Neural cell (in vitro differentiated cells): ENCODE results near the gene PDIA2. TPM values are rescaled to one million over a fixed set of nuclear protein-coding genes. Genes with fewer than 3 reads are reported as not detected.

ENCODE experiments used
- H2AFZ ChIP-seq: fragments of 200-600, 300-800 bp; sonication (generic), shearing (Covaris generic); 2 replicates; pipeline ENCODE4 v1.6.0; 2014; ENCODE audit warnings: low read depth, mild to moderate bottlenecking, antibody characterized with exemption, low read length, moderate library complexity
- H3F3A ChIP-seq: fragments of 200-600 bp; shearing (Covaris generic); 2 replicates; pipeline ENCODE4 v1.6.1; 2016; ENCODE audit warnings: mild to moderate bottlenecking, moderate library complexity, mixed read lengths, antibody characterized with exemption, low read length; ENCODE audit not compliant: insufficient read depth, poor library complexity, severe bottlenecking
- H3K27ac ChIP-seq: fragments of 200-600, 300-800 bp; sonication (generic), shearing (Covaris generic); 2 replicates; pipeline ENCODE4 v1.5.1; 2014; ENCODE audit warnings: mild to moderate bottlenecking, low read length, moderate library complexity
- H3K27me3 ChIP-seq: fragments of 300-800, 200-600 bp; sonication (generic), shearing (Covaris generic); 2 replicates; pipeline ENCODE4 v1.6.0; 2014; ENCODE audit warnings: mild to moderate bottlenecking, low read depth, low read length, moderate library complexity; ENCODE audit not compliant: insufficient read depth
- H3K36me3 ChIP-seq: fragments of 300-800, 200-600 bp; sonication (generic), shearing (Covaris generic); 2 replicates; pipeline ENCODE4 v1.5.1; 2014; ENCODE audit warnings: mild to moderate bottlenecking, antibody characterized with exemption, low read length, moderate library complexity; ENCODE audit not compliant: insufficient read depth
- H3K4me2 ChIP-seq: fragments of 300-800, 200-600 bp; sonication (generic), shearing (Covaris generic); 2 replicates; pipeline ENCODE4 v1.6.0; 2014; ENCODE audit warnings: mild to moderate bottlenecking, low read length
- H3K4me3 ChIP-seq: fragments of 300-800, 200-600 bp; sonication (generic), shearing (Covaris generic); 2 replicates; pipeline ENCODE4 v1.5.1; 2014; ENCODE audit warnings: mild to moderate bottlenecking, low read length, moderate library complexity
- H3K79me2 ChIP-seq: fragments of 200-600 bp; shearing (Covaris generic); replicated peaks from 2 replicates; pipeline ENCODE4 v1.6.0; 2014; ENCODE audit warnings: mild to moderate bottlenecking, low read length, moderate library complexity; ENCODE audit not compliant: insufficient read depth
- H3K9ac ChIP-seq: fragments of 300-800, 200-600 bp; sonication (generic), shearing (Covaris generic); 2 replicates; pipeline ENCODE4 v1.6.1; 2016; ENCODE audit warnings: mild to moderate bottlenecking, low read length, mixed read lengths
- H3K9me2 ChIP-seq: fragments of 200-600 bp; shearing (Covaris generic); 2 replicates; pipeline ENCODE4 v1.6.1; 2016; ENCODE audit warnings: mild to moderate bottlenecking, low read length, mixed read lengths; ENCODE audit not compliant: insufficient read depth
- H3K9me3 ChIP-seq: fragments of 200-600, 300-800 bp; sonication (generic), shearing (Covaris generic); 2 replicates; pipeline ENCODE4 v1.6.1; 2016; ENCODE audit warnings: mild to moderate bottlenecking, mixed run types, low read length, moderate library complexity, mixed read lengths
- H4K20me1 ChIP-seq: fragments of 200-600 bp; shearing (Covaris generic); 2 replicates; pipeline ENCODE4 v1.6.1; 2016; ENCODE audit warnings: mild to moderate bottlenecking, mixed run types; ENCODE audit not compliant: insufficient read depth
- CTCF ChIP-seq: fragments of 450-650 bp; IDR thresholded peaks from 2 replicates; pipeline ENCODE4 v1.5.1; 2014; ENCODE audit warnings: antibody characterized with exemption, mild to moderate bottlenecking, moderate library complexity; ENCODE audit not compliant: poor library complexity, severe bottlenecking
- EP300 ChIP-seq: fragments of 450-650 bp; conservative IDR thresholded peaks from 2 replicates; pipeline ENCODE4 v1.6.1; 2014; ENCODE audit warnings: antibody characterized with exemption, mild to moderate bottlenecking, moderate library complexity; ENCODE audit not compliant: poor library complexity, severe bottlenecking
- EZH2 ChIP-seq: fragments of 200-600, 300-800 bp; shearing (Covaris generic), sonication (generic); IDR thresholded peaks from 2 replicates; pipeline ENCODE4 v1.6.1; 2014; ENCODE audit warnings: antibody characterized with exemption, low read length, borderline replicate concordance, mild to moderate bottlenecking; ENCODE audit not compliant: insufficient read depth, poor library complexity, severe bottlenecking
- MXI1 ChIP-seq: fragments of 450-650 bp; conservative IDR thresholded peaks from 2 replicates; pipeline ENCODE4 v1.6.1; 2014; ENCODE audit warnings: antibody characterized with exemption, mild to moderate bottlenecking; ENCODE audit not compliant: poor library complexity, severe bottlenecking
- POLR2AphosphoS5 ChIP-seq: IDR thresholded peaks from 2 replicates; pipeline ENCODE4 v1.6.1; 2012
- RAD21 ChIP-seq: fragments of 450-650 bp; conservative IDR thresholded peaks from 2 replicates; pipeline ENCODE4 v1.6.1; 2014; ENCODE audit warnings: antibody characterized with exemption, mild to moderate bottlenecking, moderate library complexity
- REST ChIP-seq: IDR thresholded peaks from 2 replicates; pipeline ENCODE4 v1.6.1; 2012; ENCODE audit warnings: borderline replicate concordance
- SMC3 ChIP-seq: fragments of 450-650 bp; conservative IDR thresholded peaks from 2 replicates; pipeline ENCODE4 v1.6.1; 2014; ENCODE audit warnings: antibody characterized with exemption, mild to moderate bottlenecking, moderate library complexity; ENCODE audit not compliant: poor library complexity
- TAF1 ChIP-seq: IDR thresholded peaks from 2 replicates; pipeline ENCODE4 v1.6.1; 2012; ENCODE audit warnings: low read depth
- polyA plus RNA-seq: library from polyadenylated mRNA; depleted of rRNA; stranded (reverse); fragments of >200 nt; gene quantifications from 2 replicates; pipeline ENCODE4 v1.2.3, GENCODE V29; 2014

PDIA2 gene
- polyA plus RNA-seq, 1 donor from 2014 or later, result 109 TPM

- no peak overlapping the region for H2AFZ ChIP-seq
- H3F3A ChIP-seq, result no peaks in the 10 kb centered on the region
- no peaks in the 10 kb centered on the region for H4K20me1 ChIP-seq
- no peak for TF ChIP-seq POLR2AphosphoS5
- TF ChIP-seq EZH2, result no peak
- TF ChIP-seq CTCF, result no peak
- no peak for TF ChIP-seq SMC3
- TF ChIP-seq TAF1, result no peak
- no peak for TF ChIP-seq REST
- TF ChIP-seq RAD21, result no peak
- no peak for TF ChIP-seq EP300
- no peak for TF ChIP-seq MXI1
- no peaks in the 10 kb centered on the region for H3K9me2 ChIP-seq
- no peak overlapping the region for H3K27ac ChIP-seq
- H3K4me2 ChIP-seq, result no peak overlapping the region
- H3K9ac ChIP-seq, result no peak overlapping the region
- no peaks in the 10 kb centered on the region for H3K27me3 ChIP-seq
- H3K79me2 ChIP-seq, result peaks cover 4% of the 10 kb centered on the region
- H3K9me3 ChIP-seq, result no peaks in the 10 kb centered on the region
- H3K4me3 ChIP-seq, result no peak overlapping the region
- H3K36me3 ChIP-seq, result no peaks in the 10 kb centered on the region
Measured at GRCh38 chr16:324451-325334, 41.7 kb downstream of the PDIA2 start.

- H3K27ac ChIP-seq, result no peak overlapping the region
- no peaks in the 10 kb centered on the region for H3K9me2 ChIP-seq
- no peaks in the 10 kb centered on the region for H4K20me1 ChIP-seq
- H3K9me3 ChIP-seq, result no peaks in the 10 kb centered on the region
- H3K79me2 ChIP-seq, result no peaks in the 10 kb centered on the region
- peaks cover 6% of the 10 kb centered on the region for H3F3A ChIP-seq
- no peak overlapping the region for H3K4me2 ChIP-seq
- H3K9ac ChIP-seq, result no peak overlapping the region
- no peak overlapping the region for H3K4me3 ChIP-seq
- H3K27me3 ChIP-seq, result no peaks in the 10 kb centered on the region
- TF ChIP-seq CTCF (no peak), REST (no peak), EP300 (no peak), TAF1 (no peak), POLR2AphosphoS5 (no peak), EZH2 (no peak), SMC3 (no peak), RAD21 (no peak), MXI1 (no peak)
- no peak overlapping the region for H2AFZ ChIP-seq
- no peaks in the 10 kb centered on the region for H3K36me3 ChIP-seq
Measured at GRCh38 chr16:325375-326145, 42.6 kb downstream of the PDIA2 start.
